B cell (primary cell): ENCODE data around the gene GXYLT1. TPM values are rescaled to one million over a fixed set of nuclear protein-coding genes. Genes with fewer than 3 reads are reported as not detected.

ENCODE experiments used
- ATAC-seq: fragments of 200-7000 bp; cut with Tn5 transposase; one replicate; pipeline ENCODE4 v1.10.0; 2021; ENCODE audit warnings: low read depth, mild to moderate bottlenecking, moderate number of reproducible peaks, moderate library complexity
- CTCF ChIA-PET: fragments of 350-600 bp; sonication (Branson Sonifier 250); formaldehyde crosslinking; loops from one replicate; lab custom pipeline; 2021; ENCODE audit warnings: antibody characterized with exemption, inconsistent platforms; lab: Charles Lee
- POLR2A ChIA-PET: fragments of 350-600 bp; sonication (Branson Sonifier 250); formaldehyde crosslinking; loops from one replicate; lab custom pipeline; 2021; ENCODE audit warnings: antibody characterized with exemption; lab: Charles Lee
- DNase-seq: peaks from one replicate; pipeline ENCODE4 v3.0.0; 2013
- H2AFZ ChIP-seq: 2 replicates; pipeline ENCODE4 v1.6.1; 2012; ENCODE audit warnings: mild to moderate bottlenecking, low read depth, low read length; ENCODE audit not compliant: insufficient read depth, poor library complexity, severe bottlenecking
- H3K27ac ChIP-seq, 2 donors: 1 replicate in 1 of 2; 2 replicates in 1 of 2; pipeline ENCODE4 v1.5.1; 2012 to 2013; ENCODE audit warnings: low read length in 2 of 2, mild to moderate bottlenecking in 2 of 2, moderate library complexity in 1 of 2
- H3K27me3 ChIP-seq, 4 experiments: fragments of 200-600 bp in 1 of 4; sonication (generic) in 1 of 4; replicated peaks in 1 of 4; 1 replicate in 2 of 4; 2 replicates in 2 of 4; pipeline versions ENCODE4 v1.6.1 to v1.7.0; 2013 to 2016; ENCODE audit warnings: low read length in 3 of 4, mild to moderate bottlenecking in 2 of 4, mixed read lengths in 1 of 4, moderate library complexity in 1 of 4; ENCODE audit not compliant: insufficient read depth in 4 of 4, control insufficient read depth in 3 of 4; ENCODE audit errors: control extremely low read depth in 1 of 4
- H3K36me3 ChIP-seq, 2 experiments: replicated peaks in 1 of 2; 1 replicate in 1 of 2; 2 replicates in 1 of 2; pipeline versions ENCODE4 v1.6.1 to v1.7.1; 2013; ENCODE audit warnings: low read length in 1 of 2; ENCODE audit not compliant: insufficient read depth in 2 of 2, control insufficient read depth in 1 of 2; ENCODE audit errors: control extremely low read depth in 1 of 2, extremely low read depth in 1 of 2
- H3K4me1 ChIP-seq, 2 donors: fragments of 200-600 bp in 1 of 2; sonication (generic) in 1 of 2; 1 replicate in 1 of 2; 2 replicates in 1 of 2; pipeline versions ENCODE4 v1.5.1 to v1.6.1; 2013 to 2017; ENCODE audit warnings: low read length in 2 of 2; ENCODE audit not compliant: control insufficient read depth in 2 of 2, insufficient read depth in 2 of 2
- H3K4me2 ChIP-seq: replicated peaks from 2 replicates; pipeline ENCODE3; 2012; ENCODE audit warnings: mild to moderate bottlenecking, low read depth, low read length; ENCODE audit not compliant: poor library complexity, severe bottlenecking
- H3K4me3 ChIP-seq, 5 experiments: fragments of 200-600 bp in 1 of 5; sonication (generic) in 1 of 5; 1 replicate in 3 of 5; 2 replicates in 2 of 5; pipeline versions ENCODE4 v1.5.1 to v1.7.0; 2011 to 2016; ENCODE audit warnings: low read length in 4 of 5, mild to moderate bottlenecking in 4 of 5, low read depth in 2 of 5, control low read depth in 1 of 5, moderate library complexity in 1 of 5; ENCODE audit not compliant: insufficient read depth in 1 of 5; ENCODE audit errors: control extremely low read depth in 1 of 5, extremely low read depth in 1 of 5
- H3K79me2 ChIP-seq: fragments of 200-600 bp; sonication (generic); one replicate; pipeline ENCODE4 v1.6.0; 2016; ENCODE audit warnings: low read length; ENCODE audit not compliant: control insufficient read depth, insufficient read depth
- H3K9ac ChIP-seq: fragments of 200-600 bp; sonication (generic); 2 replicates; pipeline ENCODE4 v1.6.1; 2017; ENCODE audit warnings: mild to moderate bottlenecking, low read length, moderate library complexity
- H3K9me3 ChIP-seq, 3 donors: one replicate each; pipeline versions ENCODE4 v1.6.1 to v1.7.1; 2013; ENCODE audit warnings: low read length in 2 of 3; ENCODE audit not compliant: control insufficient read depth in 2 of 3, insufficient read depth in 1 of 3; ENCODE audit errors: control extremely low read depth in 1 of 3
- H4K20me1 ChIP-seq: 2 replicates; pipeline ENCODE4 v1.6.0; 2012; ENCODE audit warnings: mild to moderate bottlenecking, low read length; ENCODE audit not compliant: insufficient read depth, control insufficient read depth, poor library complexity, severe bottlenecking
- H3K27ac Mint-ChIP-seq: one replicate; pipeline ENCODE4 v1.8.0; 2021; ENCODE audit warnings: mixed read lengths
- H3K27me3 Mint-ChIP-seq: one replicate; pipeline ENCODE4 v1.8.0; 2021; ENCODE audit warnings: mixed read lengths
- H3K4me1 Mint-ChIP-seq: one replicate; pipeline ENCODE4 v1.8.0; 2021; ENCODE audit warnings: mixed read lengths
- H3K4me3 Mint-ChIP-seq: one replicate; pipeline ENCODE4 v1.8.0; 2021; ENCODE audit warnings: mixed read lengths
- H3K9me3 Mint-ChIP-seq: one replicate; pipeline ENCODE4 v1.8.0; 2022; ENCODE audit warnings: mixed read lengths; ENCODE audit not compliant: insufficient read depth
- CTCF ChIP-seq: fragments of 200-600 bp; IDR thresholded peaks from one replicate; pipeline ENCODE4 v1.8.0; 2022; ENCODE audit warnings: antibody characterized with exemption, mild to moderate bottlenecking
- EZH2 ChIP-seq: IDR thresholded peaks from 2 replicates; pipeline ENCODE4 v1.6.1; 2012; ENCODE audit warnings: borderline replicate concordance, low read depth, mild to moderate bottlenecking, moderate library complexity, low read length; ENCODE audit not compliant: insufficient read depth, poor library complexity, severe bottlenecking
- WGBS: methylation state at CpG from one replicate; pipeline ENCODE4 v1.1.5; 2013; ENCODE audit warnings: missing lambda C conversion rate; ENCODE audit not compliant: insufficient coverage; 5-methylcytosine and 5-hydroxymethylcytosine counted together
- intact Hi-C: fragments of 100-400 bp; cut with micrococcal nuclease; formaldehyde crosslinking; loops from one replicate; pipeline ENCODE4 v1.10.0; 2022
- polyA plus RNA-seq: library from polyadenylated mRNA; depleted of rRNA; stranded (reverse); fragments of >200 nt; gene quantifications from 2 replicates; pipeline ENCODE4 v1.2.3, GENCODE V29; 2012
- total RNA-seq, 2 donors: library from RNA; stranded (reverse); fragments of 120-200 nt in 1 of 2; gene quantifications; 1 replicate in 1 of 2; 2 replicates in 1 of 2; pipeline versions ENCODE4 v1.2.3 to v1.2.4, GENCODE V29; 2013 to 2022

Gene GXYLT1
- total and polyA plus RNA-seq, 2 donors (not counting 1 experiment from before 2014, with no cell fraction given), result 2.0 to 9.4 TPM

GRCh38 chr12:42039577-42039976 is 105.1 kb downstream of the GXYLT1 start:
- H3K27me3 Mint-ChIP-seq, result peaks cover 10% of the 10 kb centered on the region
- peaks cover 9% of the 10 kb centered on the region in 2 donors for H3K4me1 ChIP-seq
- CTCF ChIA-PET, result interaction anchor here (0.6 kb wide), 2 partner anchors 15 kb away, joined by 3 to 4 read pairs; no protein-coding TSS in a partner anchor

GRCh38 chr12:42039176-42039575 is 105.5 kb downstream of the GXYLT1 start:
- no peaks in the 10 kb centered on the region for H3K79me2 ChIP-seq
- no peak overlapping the region for H3K9ac ChIP-seq
- intact Hi-C loops, result no loop called here
- WGBS, result 95% methylated on average over 2 of the region's 5 CpGs
- H3K36me3 ChIP-seq, result no peaks in the 10 kb centered on the region
- Mint-ChIP-seq H3K4me3 (no peak overlapping the region), H3K27ac (no peak overlapping the region), H3K27me3 (peaks cover 10% of the 10 kb centered on the region), H3K4me1 (peaks cover 13% of the 10 kb centered on the region), H3K9me3 (no peaks in the 10 kb centered on the region)
- H3K27ac ChIP-seq, result no peak overlapping the region
- H3K27me3 ChIP-seq, result peaks cover 0 to 4% (median 0%) of the 10 kb centered on the region in 4 experiments
- peaks cover 9% of the 10 kb centered on the region in 2 donors for H3K4me1 ChIP-seq
- no peak overlapping the region for H3K4me3 ChIP-seq
- DNase-seq (no peak), ATAC-seq (no peak)
- no peaks in the 10 kb centered on the region for H4K20me1 ChIP-seq
- ChIA-PET CTCF (interaction anchor here (0.6 kb wide), 1 partner anchor 15 kb away, joined by 4 read pairs; no protein-coding TSS in a partner anchor), POLR2A (no interaction called here)
- no peak overlapping the region for H3K4me2 ChIP-seq
- H2AFZ ChIP-seq, result peak overlapping the region; percentile 12
- H3K9me3 ChIP-seq, result no peaks in the 10 kb centered on the region
- no peak for TF ChIP-seq CTCF
- TF ChIP-seq EZH2, result no peak

More at GRCh38 chr12:42039577-42039976, 105.1 kb downstream of the GXYLT1 start:
- no peak overlapping the region for H3K4me2 ChIP-seq
- Mint-ChIP-seq H3K4me3 (no peak overlapping the region), H3K4me1 (peaks cover 13% of the 10 kb centered on the region), H3K9me3 (no peaks in the 10 kb centered on the region), H3K27ac (no peak overlapping the region)
- intact Hi-C loops, result no loop called here
- no peaks in the 10 kb centered on the region for H3K36me3 ChIP-seq
- H4K20me1 ChIP-seq, result no peaks in the 10 kb centered on the region
- POLR2A ChIA-PET, result no interaction called here
- H3K79me2 ChIP-seq, result no peaks in the 10 kb centered on the region
- ATAC-seq (no peak), DNase-seq (peak; percentile 22)
- H3K27ac ChIP-seq, result peak overlapping the region in 1 of 2 donors; percentile 16
- H3K9ac ChIP-seq, result no peak overlapping the region
- no peak for TF ChIP-seq CTCF
- no peak for TF ChIP-seq EZH2
- H3K27me3 ChIP-seq, result peaks cover 0 to 4% (median 0%) of the 10 kb centered on the region in 4 experiments
- H3K9me3 ChIP-seq, result no peaks in the 10 kb centered on the region
- H3K4me3 ChIP-seq, result no peak overlapping the region
- H2AFZ ChIP-seq, result peak overlapping the region; percentile 12
